22Rv1 (cell line): ENCODE measurements around the gene GKN1.

ENCODE experiments used
- CTCF ChIP-seq: fragments of 450-650 bp; IDR thresholded peaks from 2 replicates; pipeline ENCODE4 v1.5.1; 2017; ENCODE audit warnings: mild to moderate bottlenecking
- ZFX ChIP-seq: fragments of 450-650 bp; IDR thresholded peaks from 2 replicates; pipeline ENCODE4 v1.6.1; 2017; ENCODE audit warnings: antibody characterized with exemption, borderline replicate concordance

DNA sequence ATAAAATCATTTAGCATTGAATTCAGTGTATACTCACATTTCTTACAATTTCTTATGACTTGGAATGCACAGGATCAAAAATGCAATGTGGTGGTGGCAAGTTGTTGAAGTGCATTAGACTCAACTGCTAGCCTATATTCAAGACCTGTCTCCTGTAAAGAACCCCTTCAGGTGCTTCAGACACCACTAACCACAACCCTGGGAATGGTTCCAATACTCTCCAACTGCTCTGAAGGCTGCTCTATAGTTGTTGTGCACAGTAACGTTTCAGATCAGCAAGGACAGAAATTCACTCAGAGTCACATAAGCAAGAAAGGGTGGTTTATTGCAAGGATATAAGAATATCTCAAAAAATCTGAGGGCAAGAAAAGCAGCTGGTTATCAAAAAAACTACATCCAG is 6.5 kb downstream of the GKN1 start:
- TF ChIP-seq CTCF (no peak), ZFX (no peak)
